NCI-H2029 treated with DMSO at 0.1 percent for 48 hours (cell line): ENCODE data around the gene GPX4.

ENCODE experiments used
- DNase-seq: peaks from one replicate; lab custom pipeline; 2025; lab: John Stamatoyannopoulos, UW

The GPX4 gene

DNA sequence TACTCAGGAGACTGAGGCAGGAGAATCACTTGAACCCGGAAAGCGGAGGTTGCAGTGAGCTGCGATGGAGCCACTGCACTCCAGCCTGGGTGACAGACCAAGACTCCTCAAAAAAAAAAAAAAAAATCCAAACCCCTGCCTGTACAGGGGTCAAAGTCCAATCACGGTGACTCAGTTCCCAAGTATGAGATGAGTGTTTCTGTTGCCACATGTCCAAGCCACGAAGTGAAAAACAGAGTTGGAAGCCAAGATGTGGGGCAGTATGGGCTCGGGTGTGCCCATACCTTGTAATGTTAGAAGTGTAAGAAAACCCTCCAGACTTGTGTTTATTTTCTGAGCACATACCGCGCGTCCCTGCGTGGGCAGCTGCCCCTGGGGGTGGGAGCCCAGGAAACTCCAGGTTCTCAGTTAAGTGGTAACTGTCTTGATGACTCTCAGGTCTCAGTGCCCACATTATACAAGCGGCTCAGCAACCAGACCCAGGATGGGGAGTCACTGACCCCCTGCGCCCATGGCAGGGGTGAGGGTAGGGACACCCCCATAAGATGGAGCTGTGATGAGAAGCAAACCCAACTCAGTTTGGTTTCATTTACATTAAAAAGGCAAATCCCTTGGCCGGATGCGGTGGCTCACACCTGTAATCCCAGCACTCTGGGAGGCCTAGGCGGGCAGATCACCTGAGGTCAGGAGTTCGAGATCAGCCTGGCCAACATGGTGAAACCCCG, 1.2 kb upstream of the GPX4 start:
- no peak for DNase-seq

DNA sequence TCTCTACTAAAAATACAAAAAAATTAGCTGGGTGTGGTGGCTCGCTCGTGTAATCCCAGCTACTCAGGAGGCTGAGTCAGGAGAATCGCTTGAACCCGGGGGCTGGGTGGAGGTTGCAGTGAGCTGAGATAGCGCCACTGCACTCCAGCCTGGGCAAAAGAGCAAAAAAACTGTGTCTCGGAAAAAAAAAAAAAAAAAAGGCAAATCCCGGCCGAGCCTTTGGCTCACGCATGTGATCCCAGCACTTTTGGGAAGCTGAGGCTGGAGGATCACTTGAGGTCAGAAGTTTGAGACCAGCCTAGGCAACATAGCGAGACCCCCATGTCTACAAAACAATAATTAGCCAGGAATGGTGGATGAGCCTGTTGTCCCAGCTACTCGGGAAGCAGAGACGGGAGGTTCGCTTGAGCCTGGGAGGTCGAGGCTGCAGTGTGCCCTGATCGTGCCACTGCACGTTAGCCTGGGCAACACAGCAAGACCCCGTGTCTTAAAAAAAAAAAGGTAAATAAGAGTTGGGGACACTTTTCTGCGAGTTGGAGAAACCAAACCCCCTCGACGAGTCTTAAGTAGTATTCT, 574 bp upstream of the GPX4 start:
- no peak for DNase-seq

DNA sequence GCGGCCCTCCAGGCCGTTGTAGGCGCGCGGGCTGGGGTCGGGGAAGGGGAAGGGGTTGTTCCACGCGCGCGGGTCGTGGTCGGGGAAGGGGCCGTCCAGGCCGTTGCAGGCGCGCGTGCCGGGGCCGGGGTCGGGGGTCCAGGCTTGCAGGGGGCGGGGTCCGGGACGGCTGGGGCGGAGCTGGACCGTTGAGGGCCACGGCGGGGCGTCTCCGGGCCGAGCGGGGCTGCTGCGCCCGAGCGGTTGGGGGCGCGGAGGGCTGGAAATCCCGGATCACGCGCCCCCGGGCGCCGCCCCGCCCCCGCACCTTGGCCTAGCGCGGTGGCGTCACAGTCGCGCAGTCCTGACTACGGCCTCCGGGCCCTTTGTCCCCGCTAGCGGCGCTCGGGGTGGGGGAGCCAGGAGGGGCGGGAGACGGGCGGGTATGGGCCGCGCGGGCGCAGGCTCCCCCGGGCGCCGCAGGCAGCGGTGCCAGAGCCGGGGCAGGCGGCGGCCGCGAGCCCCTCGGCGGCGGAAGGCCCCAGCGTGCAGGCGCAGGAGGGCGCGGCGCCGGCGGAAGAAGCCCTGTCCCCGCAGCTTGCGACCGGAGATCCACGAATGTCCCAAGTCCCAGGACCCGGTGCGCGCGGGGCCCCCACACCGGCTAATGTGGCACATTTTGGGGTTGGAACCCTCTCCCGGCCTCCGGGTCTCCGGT, 665 bp downstream of the GPX4 start:
- DNase-seq, result no peak

GRCh38 chr19:1105008-1105872, 1.4 kb downstream of the GPX4 start:
- DNase-seq, result no peak

DNA sequence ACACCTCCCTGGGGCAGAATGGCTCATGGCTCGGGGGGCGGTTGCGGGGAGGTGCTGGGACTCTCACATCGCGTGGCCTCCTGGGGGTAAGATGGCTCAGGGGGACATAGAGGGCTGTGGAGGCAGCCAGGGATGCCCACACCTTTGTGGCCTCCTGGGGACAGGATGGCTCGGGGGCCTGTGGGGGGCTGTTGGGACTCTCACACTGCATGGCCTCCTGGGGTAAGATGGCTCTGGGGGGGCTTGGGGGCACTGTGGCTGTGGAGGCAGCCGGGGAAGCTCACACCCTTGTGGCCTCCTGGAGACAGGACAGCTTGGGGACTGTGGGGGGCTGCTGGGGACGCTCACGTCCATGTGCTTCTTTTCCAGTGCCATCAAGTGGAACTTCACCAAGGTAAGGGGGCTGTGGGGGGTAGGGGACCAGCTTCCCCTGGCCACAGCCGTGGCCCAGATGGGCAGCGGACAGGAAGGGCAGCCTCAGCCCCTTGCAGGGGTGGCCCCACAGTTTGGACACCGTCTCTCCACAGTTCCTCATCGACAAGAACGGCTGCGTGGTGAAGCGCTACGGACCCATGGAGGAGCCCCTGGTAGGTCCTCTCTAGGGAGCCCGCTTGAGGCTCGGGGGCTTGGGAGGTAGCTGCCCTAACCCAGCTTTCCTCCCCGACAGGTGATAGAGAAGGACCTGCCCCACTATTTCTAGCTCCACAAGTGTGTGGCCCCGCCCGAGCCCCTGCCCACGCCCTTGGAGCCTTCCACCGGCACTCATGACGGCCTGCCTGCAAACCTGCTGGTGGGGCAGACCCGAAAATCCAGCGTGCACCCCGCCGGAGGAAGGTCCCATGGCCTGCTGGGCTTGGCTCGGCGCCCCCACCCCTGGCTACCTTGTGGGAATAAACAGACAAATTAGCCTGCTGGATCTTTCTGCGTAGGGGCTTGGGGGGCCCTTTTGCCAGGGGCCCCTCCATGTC, 2.4 kb downstream of the GPX4 start:
- DNase-seq, result no peak

GRCh38 chr19:1106841-1107660, 3.3 kb downstream of the GPX4 start:
- DNase-seq, result no peak

DNA sequence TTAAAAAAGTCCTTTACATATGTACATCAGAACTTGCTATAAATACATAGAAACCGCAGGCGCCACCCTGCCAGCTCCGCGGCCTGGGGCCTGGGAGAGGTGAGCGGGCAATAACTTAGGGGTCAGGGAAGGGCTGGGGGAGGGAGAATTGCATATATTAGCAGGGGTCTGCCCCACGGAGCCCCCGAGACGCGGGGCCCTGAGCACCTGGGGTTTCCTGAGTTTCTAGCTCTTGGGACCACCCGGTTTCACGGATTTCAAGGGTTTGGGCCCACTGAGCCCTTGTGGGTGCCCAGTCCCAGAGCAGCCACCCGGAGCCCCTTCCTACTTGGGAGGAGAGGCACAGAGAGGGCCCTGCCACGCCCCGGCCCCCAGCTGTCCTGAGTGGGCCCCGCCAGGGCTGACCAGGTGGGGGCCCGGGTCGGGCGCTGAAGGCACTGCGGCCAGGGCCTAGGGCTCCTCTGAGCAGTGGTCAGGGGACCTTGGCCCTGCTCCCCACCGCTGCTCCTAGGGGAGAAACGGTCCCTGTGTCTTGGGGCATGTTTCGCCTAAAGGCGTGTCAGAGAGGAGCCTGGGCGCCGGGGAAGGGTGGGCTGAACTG, 4.0 kb downstream of the GPX4 start:
- no peak for DNase-seq

GRCh38 chr19:1108291-1109031, 4.7 kb downstream of the GPX4 start:
- no peak for DNase-seq

- no peak for DNase-seq
Measured at GRCh38 chr19:1109032-1109551, 5.3 kb downstream of the GPX4 start.

- DNase-seq, result no peak
Measured at GRCh38 chr19:1109697-1110671, 6.2 kb downstream of the GPX4 start.

DNA sequence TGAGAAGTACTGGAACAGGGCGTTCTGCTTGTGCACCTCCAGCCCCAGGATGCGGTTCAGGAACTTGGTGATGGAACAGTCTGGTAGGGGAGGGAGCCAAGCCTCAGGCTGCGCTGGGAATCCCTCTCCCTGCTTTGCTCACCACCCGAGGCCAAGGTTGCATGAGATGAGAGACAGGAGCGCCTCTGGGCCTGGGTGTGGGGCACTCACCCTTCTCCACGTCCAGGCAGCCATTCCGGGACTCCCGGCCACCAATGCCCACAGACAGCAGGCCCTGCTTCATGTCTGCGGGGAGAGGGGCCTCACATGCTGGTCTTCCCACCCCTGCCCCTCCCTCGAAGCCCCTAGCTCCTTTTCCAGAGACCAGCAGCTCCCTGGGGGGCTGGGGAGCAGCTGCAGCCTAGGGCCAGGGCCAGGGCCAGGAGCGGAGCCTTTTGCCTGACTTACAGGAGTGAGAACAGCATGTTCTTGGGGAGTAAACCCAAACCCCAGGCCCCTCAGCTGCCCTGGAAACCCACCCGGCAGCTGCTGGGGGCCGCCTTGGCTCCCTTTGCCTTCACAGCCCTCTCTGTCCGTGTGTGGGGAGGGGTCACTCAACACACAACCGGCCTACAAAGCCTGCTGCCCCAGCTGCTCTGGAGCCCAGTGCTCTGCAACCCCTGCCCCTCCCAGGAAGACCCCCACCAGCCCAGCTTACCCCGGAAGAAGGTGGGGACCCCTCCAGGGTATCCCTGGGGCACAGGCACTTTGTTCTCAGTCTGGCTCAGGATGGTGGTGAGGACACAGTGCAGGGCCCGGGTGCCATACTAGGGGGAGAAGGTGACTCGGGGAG, 7.2 kb downstream of the GPX4 start:
- no peak for DNase-seq

GRCh38 chr19:1111641-1112267, 8.0 kb downstream of the GPX4 start:
- no peak for DNase-seq

- DNase-seq, result no peak
Measured at GRCh38 chr19:1112268-1113029, 8.7 kb downstream of the GPX4 start.

- peak; percentile 55 for DNase-seq
Measured at GRCh38 chr19:1113030-1113985, 9.5 kb downstream of the GPX4 start.
